C4-2B (cell line): ENCODE results near the gene LGALS7.

Experiments used
- CTCF ChIP-seq: fragments of 450-650 bp; conservative IDR thresholded peaks from 2 replicates; pipeline ENCODE4 v1.5.1; 2017; ENCODE audit warnings: mild to moderate bottlenecking
- ZFX ChIP-seq: fragments of 450-650 bp; IDR thresholded peaks from 2 replicates; pipeline ENCODE4 v1.6.1; 2017

DNA sequence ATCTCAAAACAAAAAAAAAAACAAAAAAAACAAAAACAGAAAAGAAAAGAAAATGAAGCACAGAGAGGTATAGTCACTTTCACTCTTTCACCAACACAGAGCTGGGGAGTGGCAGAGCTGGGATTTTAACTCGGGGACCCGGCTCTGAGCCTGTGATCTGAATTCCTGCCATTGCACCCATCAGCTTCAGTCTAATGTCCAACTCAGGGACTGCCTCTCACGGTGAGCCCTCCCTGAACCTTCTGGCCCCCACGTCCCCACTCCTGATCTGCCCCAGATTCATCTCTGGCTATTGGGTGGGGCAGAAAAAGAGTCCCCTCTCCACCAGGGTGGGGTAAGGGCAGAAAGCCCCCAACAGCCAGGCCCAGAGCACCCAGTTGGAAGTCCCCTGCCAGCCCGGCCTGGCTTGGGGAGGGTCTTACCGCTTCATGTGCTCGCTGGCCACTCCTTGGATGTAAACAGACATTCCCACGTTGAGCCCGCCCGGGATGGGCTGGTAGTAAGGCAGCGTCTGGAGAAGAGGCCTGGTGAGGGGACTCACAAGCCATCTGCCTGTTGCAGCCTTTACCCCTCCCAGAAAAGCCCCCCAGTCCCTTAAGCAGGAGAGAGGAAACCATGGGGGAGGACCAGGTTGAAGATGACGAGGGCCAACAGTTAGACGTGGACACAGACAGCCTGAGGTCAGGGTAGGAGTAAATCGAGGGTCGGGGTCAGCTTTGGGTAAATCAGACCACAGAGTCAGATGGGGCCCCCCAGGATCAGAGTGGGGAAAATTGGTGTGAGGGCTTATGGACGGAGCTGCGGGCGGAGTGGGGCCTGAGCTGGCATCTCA lies 38.9 kb upstream of the LGALS7 start:
- no peak for TF ChIP-seq CTCF
- no peak for TF ChIP-seq ZFX
